SK-N-SH (cell line): ENCODE data around the gene TMTC2.

ENCODE experiments used
- ELF1 ChIP-seq: IDR thresholded peaks from 2 replicates; pipeline ENCODE4 v1.4.0; 2012
- EP300 ChIP-seq, 2 experiments: IDR thresholded peaks; 2 replicates each; pipeline versions ENCODE4 v1.4.0 to v1.6.1; 2012; ENCODE audit warnings: borderline replicate concordance in 1 of 2, low read depth in 1 of 2, low read length in 1 of 2
- EZH2phosphoT487 ChIP-seq: fragments of 200-600 bp; sonication (generic); IDR thresholded peaks from 2 replicates; pipeline ENCODE4 v1.6.1; 2017; ENCODE audit warnings: low read depth, mixed run types, mild to moderate bottlenecking, antibody characterized with exemption, moderate library complexity, borderline replicate concordance
- GABPA ChIP-seq: IDR thresholded peaks from 2 replicates; pipeline ENCODE4 v1.4.0; 2012; ENCODE audit warnings: low read depth, mild to moderate bottlenecking
- MXI1 ChIP-seq: IDR thresholded peaks from 2 replicates; pipeline ENCODE4 v1.6.1; 2012; ENCODE audit warnings: mild to moderate bottlenecking, low read depth, low read length, improper control_type of control experiment
- POLR2AphosphoS5 ChIP-seq: IDR thresholded peaks from 2 replicates; pipeline ENCODE4 v1.6.1; 2012; ENCODE audit warnings: low read depth, low read length
- RXRA ChIP-seq: IDR thresholded peaks from 2 replicates; pipeline ENCODE4 v1.4.0; 2012; ENCODE audit warnings: low read depth, mild to moderate bottlenecking, borderline replicate concordance
- SIN3A ChIP-seq: IDR thresholded peaks from 2 replicates; pipeline ENCODE4 v1.6.1; 2012; ENCODE audit warnings: low read depth, mild to moderate bottlenecking, low read length, moderate library complexity, borderline replicate concordance
- YY1 ChIP-seq: IDR thresholded peaks from 2 replicates; pipeline ENCODE4 v1.4.0; 2012; ENCODE audit warnings: low read depth, mild to moderate bottlenecking
- TF ChIP-seq, protein P1 (sequence below): fragments of 200-600 bp; sonication (generic); IDR thresholded peaks from 2 replicates; pipeline ENCODE4 v1.6.1; 2017; ENCODE audit warnings: antibody characterized with exemption, mild to moderate bottlenecking, moderate library complexity
- TF ChIP-seq, protein P2 (sequence below): IDR thresholded peaks from 2 replicates; pipeline ENCODE4; 2012
- TF ChIP-seq, protein P3 (sequence below): IDR thresholded peaks from 2 replicates; pipeline ENCODE4 v1.4.0; 2012; ENCODE audit warnings: low read depth, borderline replicate concordance

DNA sequence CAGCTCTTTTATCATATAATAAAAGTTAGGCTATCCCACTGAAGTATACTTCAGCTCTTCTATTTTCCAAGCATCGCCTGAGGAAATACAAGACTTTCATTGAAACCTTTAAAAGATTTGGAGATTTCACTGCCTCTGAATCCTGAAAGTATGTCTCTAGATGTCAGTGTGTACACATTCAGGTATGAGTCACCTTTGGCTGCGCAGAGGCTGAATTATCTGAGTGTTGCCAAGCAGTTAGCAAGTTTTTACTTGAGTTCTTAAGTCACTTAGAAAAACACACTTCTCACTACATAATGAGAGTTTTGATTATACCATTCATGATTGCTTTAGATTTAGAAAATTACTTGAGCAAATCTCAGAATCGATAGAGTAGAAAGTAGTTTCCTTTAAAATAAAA, 210.3 kb downstream of the TMTC2 start:
- TF ChIP-seq POLR2AphosphoS5 (no peak), RXRA (no peak), YY1 (no peak), ELF1 (no peak), EZH2phosphoT487 (no peak), GABPA (no peak), EP300 (IDR thresholded peaks at IDR 0.05; ENCODE audit: borderline replicate concordance in 1 of 2, low read depth in 1 of 2, low read length in 1 of 2) (no peak), MXI1 (no peak), SIN3A (no peak)
- TF ChIP-seq, protein P1, sequence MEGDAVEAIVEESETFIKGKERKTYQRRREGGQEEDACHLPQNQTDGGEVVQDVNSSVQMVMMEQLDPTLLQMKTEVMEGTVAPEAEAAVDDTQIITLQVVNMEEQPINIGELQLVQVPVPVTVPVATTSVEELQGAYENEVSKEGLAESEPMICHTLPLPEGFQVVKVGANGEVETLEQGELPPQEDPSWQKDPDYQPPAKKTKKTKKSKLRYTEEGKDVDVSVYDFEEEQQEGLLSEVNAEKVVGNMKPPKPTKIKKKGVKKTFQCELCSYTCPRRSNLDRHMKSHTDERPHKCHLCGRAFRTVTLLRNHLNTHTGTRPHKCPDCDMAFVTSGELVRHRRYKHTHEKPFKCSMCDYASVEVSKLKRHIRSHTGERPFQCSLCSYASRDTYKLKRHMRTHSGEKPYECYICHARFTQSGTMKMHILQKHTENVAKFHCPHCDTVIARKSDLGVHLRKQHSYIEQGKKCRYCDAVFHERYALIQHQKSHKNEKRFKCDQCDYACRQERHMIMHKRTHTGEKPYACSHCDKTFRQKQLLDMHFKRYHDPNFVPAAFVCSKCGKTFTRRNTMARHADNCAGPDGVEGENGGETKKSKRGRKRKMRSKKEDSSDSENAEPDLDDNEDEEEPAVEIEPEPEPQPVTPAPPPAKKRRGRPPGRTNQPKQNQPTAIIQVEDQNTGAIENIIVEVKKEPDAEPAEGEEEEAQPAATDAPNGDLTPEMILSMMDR, result no peak
- TF ChIP-seq, protein P2, sequence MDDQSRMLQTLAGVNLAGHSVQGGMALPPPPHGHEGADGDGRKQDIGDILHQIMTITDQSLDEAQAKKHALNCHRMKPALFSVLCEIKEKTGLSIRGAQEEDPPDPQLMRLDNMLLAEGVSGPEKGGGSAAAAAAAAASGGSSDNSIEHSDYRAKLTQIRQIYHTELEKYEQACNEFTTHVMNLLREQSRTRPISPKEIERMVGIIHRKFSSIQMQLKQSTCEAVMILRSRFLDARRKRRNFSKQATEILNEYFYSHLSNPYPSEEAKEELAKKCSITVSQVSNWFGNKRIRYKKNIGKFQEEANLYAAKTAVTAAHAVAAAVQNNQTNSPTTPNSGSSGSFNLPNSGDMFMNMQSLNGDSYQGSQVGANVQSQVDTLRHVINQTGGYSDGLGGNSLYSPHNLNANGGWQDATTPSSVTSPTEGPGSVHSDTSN, result no peak
- TF ChIP-seq, protein P3, sequence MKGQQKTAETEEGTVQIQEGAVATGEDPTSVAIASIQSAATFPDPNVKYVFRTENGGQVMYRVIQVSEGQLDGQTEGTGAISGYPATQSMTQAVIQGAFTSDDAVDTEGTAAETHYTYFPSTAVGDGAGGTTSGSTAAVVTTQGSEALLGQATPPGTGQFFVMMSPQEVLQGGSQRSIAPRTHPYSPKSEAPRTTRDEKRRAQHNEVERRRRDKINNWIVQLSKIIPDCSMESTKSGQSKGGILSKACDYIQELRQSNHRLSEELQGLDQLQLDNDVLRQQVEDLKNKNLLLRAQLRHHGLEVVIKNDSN, result no peak
